ENCODE data around the gene MANSC4.

GRCh38 chr12:27730097-27730588, 49.9 kb downstream of the MANSC4 start:
- TF ChIP-seq CTCF (conservative IDR thresholded peaks at IDR 0.05 in 1 of 2, IDR thresholded peaks at IDR 0.05 in 1 of 2; ENCODE audit: low read depth in 1 of 2, low read length in 2 of 2) (no peak), EZH2 (IDR thresholded peaks at IDR 0.05; ENCODE audit: low read length, missing control alignments) (no peak)
